GM12878 (cell line): ENCODE measurements around the gene LHFPL2.
"Not testable (repeated sequence)": the region's sequence is repeated elsewhere in the genome, so short reads cannot be mapped to it uniquely, and the experiment has no call there.

Source experiments
- CTCF ChIP-seq, 3 experiments: IDR thresholded peaks in 2 of 3; conservative IDR thresholded peaks in 1 of 3; 2 replicates each; pipeline ENCODE4 v1.5.1; 2011; ENCODE audit warnings: low read depth in 3 of 3, low read length in 3 of 3, mild to moderate bottlenecking in 3 of 3, control low read depth in 2 of 3, moderate library complexity in 2 of 3, inconsistent platforms in 1 of 3, mixed read lengths in 1 of 3; ENCODE audit not compliant: control insufficient read depth in 2 of 3, insufficient read depth in 1 of 3; ENCODE audit errors: extremely low read depth in 1 of 3
- DPF2 ChIP-seq: fragments of 450-650 bp; IDR thresholded peaks from 2 replicates; pipeline ENCODE4 v1.6.1; 2017; ENCODE audit warnings: mild to moderate bottlenecking
- EP300 ChIP-seq, 2 experiments: fragments of 150-350 bp in 1 of 2; IDR thresholded peaks; 2 replicates each; pipeline ENCODE4 v1.6.1; 2011 to 2012; ENCODE audit warnings: low read depth in 2 of 2, low read length in 2 of 2, borderline replicate concordance in 1 of 2, improper control_type of control experiment in 1 of 2, inconsistent platforms in 1 of 2; ENCODE audit not compliant: control insufficient read depth in 1 of 2
- FOXK2 ChIP-seq: fragments of 450-650 bp; IDR thresholded peaks from 2 replicates; pipeline ENCODE4 v1.6.1; 2017; ENCODE audit warnings: mild to moderate bottlenecking, moderate library complexity
- HDAC2 ChIP-seq: fragments of 200-600 bp; sonication (generic); IDR thresholded peaks from 2 replicates; pipeline ENCODE4 v1.6.1; 2017
- MXI1 ChIP-seq: fragments of 150-350 bp; IDR thresholded peaks from 2 replicates; pipeline ENCODE4 v1.6.1; 2011; ENCODE audit warnings: low read depth, mild to moderate bottlenecking, inconsistent platforms, low read length, improper control_type of control experiment
- NFIC ChIP-seq: IDR thresholded peaks from 2 replicates; pipeline ENCODE4 v1.6.1; 2012; ENCODE audit warnings: low read depth, mild to moderate bottlenecking, inconsistent platforms, low read length, moderate library complexity
- RFX5 ChIP-seq: IDR thresholded peaks from 2 replicates; pipeline ENCODE4 v1.6.1; 2011; ENCODE audit warnings: low read depth, low read length, improper control_type of control experiment
- SREBF2 ChIP-seq: IDR thresholded peaks from 2 replicates; pipeline ENCODE4 v1.6.1; 2012; ENCODE audit warnings: mild to moderate bottlenecking, low read length
- TCF3 ChIP-seq: IDR thresholded peaks from 2 replicates; pipeline ENCODE4 v1.6.1; 2012; ENCODE audit warnings: low read depth, mild to moderate bottlenecking, low read length, borderline replicate concordance; ENCODE audit not compliant: insufficient read depth
- YY1 ChIP-seq: IDR thresholded peaks from 2 replicates; pipeline ENCODE4 v1.6.1; 2011; ENCODE audit warnings: low read depth, mild to moderate bottlenecking, low read length

GRCh38 chr5:78673827-78674226 lies 25.3 kb upstream of the LHFPL2 start:
- TF ChIP-seq MXI1; CTCF (IDR thresholded peaks at IDR 0.05 in 2 of 3, conservative IDR thresholded peaks at IDR 0.05 in 1 of 3; ENCODE audit: control insufficient read depth in 2 of 3, extremely low read depth in 1 of 3, insufficient read depth in 1 of 3, low read depth in 3 of 3, low read length in 3 of 3); SREBF2; FOXK2; TCF3; YY1; EP300 (IDR thresholded peaks at IDR 0.05; ENCODE audit: borderline replicate concordance in 1 of 2, control insufficient read depth in 1 of 2, low read depth in 2 of 2, low read length in 2 of 2); NFIC; RFX5; HDAC2; DPF2: not testable (repeated sequence)
